ENCODE results near the gene MLXIP. TPM values are rescaled to one million over a fixed set of nuclear protein-coding genes. Genes with fewer than 3 reads are reported as not detected.

Gene MLXIP
- total RNA-seq, 1 donor from 2014 or later, result 63.3 TPM

- H3K27ac Mint-ChIP-seq (ENCODE audit: unreplicated experiment), result no peak overlapping the region
These were observed 48.0 kb upstream of the MLXIP start for GRCh38 chr12:122030424-122031035.

DNA sequence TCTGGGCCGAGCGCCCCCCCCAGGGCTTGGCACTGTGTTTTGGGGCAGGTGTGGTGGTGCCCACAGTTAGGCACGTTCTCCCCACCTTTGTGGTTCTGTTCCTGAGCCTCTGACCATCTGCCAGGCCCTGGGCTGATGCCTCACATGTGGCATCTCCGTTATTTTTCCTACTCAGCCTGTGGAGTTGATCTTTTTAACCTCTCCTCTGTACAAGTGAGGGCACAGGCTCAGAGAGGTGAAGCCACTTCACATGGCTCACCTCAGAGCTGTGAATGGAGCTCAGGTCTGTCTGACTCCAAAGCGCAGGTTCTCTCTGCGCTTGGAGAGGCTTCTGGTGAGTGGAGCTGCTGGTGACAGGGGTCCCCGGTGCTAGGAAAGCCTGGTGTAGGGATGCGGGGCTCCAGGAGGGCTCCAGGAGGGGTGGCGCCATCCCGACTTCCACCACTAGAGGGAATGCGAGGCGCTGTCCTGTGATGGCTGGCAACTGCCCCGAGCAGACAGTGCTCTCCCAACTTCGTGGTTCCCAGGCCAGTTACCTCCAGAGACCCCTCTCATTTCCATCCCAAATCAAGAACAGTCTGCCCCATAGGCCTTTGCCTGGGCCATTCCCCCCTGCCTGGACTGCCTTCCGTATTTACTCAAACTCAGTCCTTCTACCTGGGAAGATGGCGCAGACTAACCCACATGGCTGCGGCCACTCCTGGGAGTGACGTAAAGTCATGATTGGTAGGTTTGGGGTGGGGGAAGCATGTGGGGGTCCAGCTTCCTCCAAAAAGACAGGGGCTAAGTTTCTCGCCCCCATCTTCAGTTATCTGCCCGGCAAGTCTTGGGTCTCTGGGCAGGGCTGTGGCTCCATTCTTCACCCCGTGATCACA lies 47.0 kb upstream of the MLXIP start:
- DNase-seq (ENCODE audit: low spot score), result peak; percentile 82
- no peaks in the 10 kb centered on the region for H3K9me3 Mint-ChIP-seq (ENCODE audit: unreplicated experiment)
- TF ChIP-seq, protein P1, sequence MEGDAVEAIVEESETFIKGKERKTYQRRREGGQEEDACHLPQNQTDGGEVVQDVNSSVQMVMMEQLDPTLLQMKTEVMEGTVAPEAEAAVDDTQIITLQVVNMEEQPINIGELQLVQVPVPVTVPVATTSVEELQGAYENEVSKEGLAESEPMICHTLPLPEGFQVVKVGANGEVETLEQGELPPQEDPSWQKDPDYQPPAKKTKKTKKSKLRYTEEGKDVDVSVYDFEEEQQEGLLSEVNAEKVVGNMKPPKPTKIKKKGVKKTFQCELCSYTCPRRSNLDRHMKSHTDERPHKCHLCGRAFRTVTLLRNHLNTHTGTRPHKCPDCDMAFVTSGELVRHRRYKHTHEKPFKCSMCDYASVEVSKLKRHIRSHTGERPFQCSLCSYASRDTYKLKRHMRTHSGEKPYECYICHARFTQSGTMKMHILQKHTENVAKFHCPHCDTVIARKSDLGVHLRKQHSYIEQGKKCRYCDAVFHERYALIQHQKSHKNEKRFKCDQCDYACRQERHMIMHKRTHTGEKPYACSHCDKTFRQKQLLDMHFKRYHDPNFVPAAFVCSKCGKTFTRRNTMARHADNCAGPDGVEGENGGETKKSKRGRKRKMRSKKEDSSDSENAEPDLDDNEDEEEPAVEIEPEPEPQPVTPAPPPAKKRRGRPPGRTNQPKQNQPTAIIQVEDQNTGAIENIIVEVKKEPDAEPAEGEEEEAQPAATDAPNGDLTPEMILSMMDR (IDR thresholded peaks at IDR 0.05; ENCODE audit: unreplicated experiment), result peak; percentile 87
- H3K36me3 Mint-ChIP-seq (ENCODE audit: low read depth, unreplicated experiment), result peaks cover 4% of the 10 kb centered on the region
- H3K27ac Mint-ChIP-seq (ENCODE audit: unreplicated experiment), result no peak overlapping the region
- peaks cover 5% of the 10 kb centered on the region for H3K27me3 Mint-ChIP-seq (ENCODE audit: unreplicated experiment)
- no peaks in the 10 kb centered on the region for H3K4me1 Mint-ChIP-seq (ENCODE audit: unreplicated experiment)
- H3K4me3 Mint-ChIP-seq (ENCODE audit: unreplicated experiment), result no peak overlapping the region

More at GRCh38 chr12:122030424-122031035, 48.0 kb upstream of the MLXIP start:
- TF ChIP-seq, protein P1 (IDR thresholded peaks at IDR 0.05; ENCODE audit: unreplicated experiment), result no peak
- Mint-ChIP-seq H3K4me1 (ENCODE audit: unreplicated experiment) (no peaks in the 10 kb centered on the region), H3K27me3 (ENCODE audit: unreplicated experiment) (peaks cover 4% of the 10 kb centered on the region), H3K4me3 (ENCODE audit: unreplicated experiment) (no peak overlapping the region), H3K36me3 (ENCODE audit: low read depth, unreplicated experiment) (no peaks in the 10 kb centered on the region), H3K9me3 (ENCODE audit: unreplicated experiment) (no peaks in the 10 kb centered on the region)
- no peak for DNase-seq (ENCODE audit: low spot score)

DNA sequence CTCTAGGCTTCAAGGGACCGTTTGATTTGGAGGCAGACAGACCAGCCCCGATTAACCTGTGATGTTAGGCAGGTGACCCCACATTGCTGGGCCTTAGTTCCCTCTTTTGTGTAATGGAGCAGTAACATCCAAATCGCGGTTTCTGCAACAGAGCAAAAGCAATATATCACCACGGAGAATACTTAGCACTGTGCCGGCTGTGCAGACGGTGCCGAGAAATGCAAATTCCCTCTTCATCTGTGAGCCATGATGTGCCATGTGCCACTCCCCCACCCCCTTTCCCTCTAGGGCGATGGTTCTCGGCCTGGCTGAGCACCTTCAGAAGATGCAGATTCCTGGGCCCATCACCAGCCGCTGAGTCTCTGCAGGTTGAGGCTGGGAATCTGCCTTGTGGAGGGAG lies 46.0 kb upstream of the MLXIP start:
- TF ChIP-seq, protein P1 (IDR thresholded peaks at IDR 0.05; ENCODE audit: unreplicated experiment), result no peak
- H3K27ac Mint-ChIP-seq (ENCODE audit: unreplicated experiment), result no peak overlapping the region
- peaks cover 4% of the 10 kb centered on the region for H3K36me3 Mint-ChIP-seq (ENCODE audit: low read depth, unreplicated experiment)
- peaks cover 5% of the 10 kb centered on the region for H3K27me3 Mint-ChIP-seq (ENCODE audit: unreplicated experiment)
- H3K4me1 Mint-ChIP-seq (ENCODE audit: unreplicated experiment), result no peaks in the 10 kb centered on the region
- H3K4me3 Mint-ChIP-seq (ENCODE audit: unreplicated experiment), result no peak overlapping the region
- DNase-seq (ENCODE audit: low spot score), result no peak
- H3K9me3 Mint-ChIP-seq (ENCODE audit: unreplicated experiment), result no peaks in the 10 kb centered on the region

- H3K4me3 Mint-ChIP-seq (ENCODE audit: unreplicated experiment), result no peak overlapping the region
- no peaks in the 10 kb centered on the region for H3K9me3 Mint-ChIP-seq (ENCODE audit: unreplicated experiment)
- peaks cover 4% of the 10 kb centered on the region for H3K36me3 Mint-ChIP-seq (ENCODE audit: low read depth, unreplicated experiment)
- TF ChIP-seq, protein P1 (IDR thresholded peaks at IDR 0.05; ENCODE audit: unreplicated experiment), result no peak
- H3K27ac Mint-ChIP-seq (ENCODE audit: unreplicated experiment), result no peak overlapping the region
- no peaks in the 10 kb centered on the region for H3K4me1 Mint-ChIP-seq (ENCODE audit: unreplicated experiment)
- no peak for DNase-seq (ENCODE audit: low spot score)
- H3K27me3 Mint-ChIP-seq (ENCODE audit: unreplicated experiment), result peaks cover 4% of the 10 kb centered on the region
These were observed 43.3 kb upstream of the MLXIP start for GRCh38 chr12:122035292-122035691.

GRCh38 chr12:122036153-122036552 lies 42.4 kb upstream of the MLXIP start:
- DNase-seq (ENCODE audit: low spot score), result no peak
- H3K27ac Mint-ChIP-seq (ENCODE audit: unreplicated experiment), result no peak overlapping the region
- H3K36me3 Mint-ChIP-seq (ENCODE audit: low read depth, unreplicated experiment), result peaks cover 4% of the 10 kb centered on the region
- H3K4me3 Mint-ChIP-seq (ENCODE audit: unreplicated experiment), result peak overlapping the region; percentile 62
- peaks cover 4% of the 10 kb centered on the region for H3K27me3 Mint-ChIP-seq (ENCODE audit: unreplicated experiment)
- H3K4me1 Mint-ChIP-seq (ENCODE audit: unreplicated experiment), result no peaks in the 10 kb centered on the region
- TF ChIP-seq, protein P1 (IDR thresholded peaks at IDR 0.05; ENCODE audit: unreplicated experiment), result no peak
- H3K9me3 Mint-ChIP-seq (ENCODE audit: unreplicated experiment), result no peaks in the 10 kb centered on the region
